NCI-H1105 (cell line): ENCODE measurements around the gene CAMP.
A peak's percentile ranks its signal among the peaks of the same experiment; 100 is the strongest.
"Not testable (repeated sequence)": the region's sequence is repeated elsewhere in the genome, so short reads cannot be mapped to it uniquely, and the experiment has no call there.

ENCODE experiments used
- DNase-seq: peaks from one replicate; lab custom pipeline; 2025; lab: John Stamatoyannopoulos, UW

Gene CAMP

GRCh38 chr3:48222616-48223513 is at the start of gene CAMP:
Gene CAMP, plus strand, starts transcription at chr3:48223495. Its CDS starts 17 bp downstream, at chr3:48223512.
- no peak for DNase-seq

GRCh38 chr3:48178072-48178471 is 45.2 kb upstream of the CAMP start:
- no peak for DNase-seq

GRCh38 chr3:48180021-48180420 is 43.3 kb upstream of the CAMP start:
- DNase-seq: no peak

GRCh38 chr3:48180531-48181253 is 42.6 kb upstream of the CAMP start:
- no peak for DNase-seq

GRCh38 chr3:48184299-48184698 is 39.0 kb upstream of the CAMP start:
- no peak for DNase-seq

- no peak for DNase-seq
These were observed 38.2 kb upstream of the CAMP start for GRCh38 chr3:48185129-48185528.

GRCh38 chr3:48186631-48187300 is 36.5 kb upstream of the CAMP start:
- no peak for DNase-seq

- no peak for DNase-seq
These were observed 36.1 kb upstream of the CAMP start for GRCh38 chr3:48187301-48187578.

- DNase-seq: no peak
These were observed 35.6 kb upstream of the CAMP start for GRCh38 chr3:48187579-48188265.

GRCh38 chr3:48188266-48189201 is 34.8 kb upstream of the CAMP start, which contains the start of gene CDC25A:
Gene CDC25A, minus strand, starts transcription at chr3:48188417. Its CDS starts 470 bp downstream, at chr3:48187947.
- peak; percentile 93 for DNase-seq

- DNase-seq: no peak
These were observed 34.0 kb upstream of the CAMP start for GRCh38 chr3:48189321-48189720.

- DNase-seq: no peak
These were observed 32.4 kb upstream of the CAMP start for GRCh38 chr3:48190911-48191310.

- peak; percentile 36 for DNase-seq
These were observed 28.7 kb upstream of the CAMP start for GRCh38 chr3:48194446-48195071.

GRCh38 chr3:48196611-48197010 is 26.7 kb upstream of the CAMP start:
- DNase-seq: no peak

- DNase-seq: no peak
These were observed 24.2 kb upstream of the CAMP start for GRCh38 chr3:48199117-48199516.

GRCh38 chr3:48202632-48203031 is 20.7 kb upstream of the CAMP start:
- no peak for DNase-seq

GRCh38 chr3:48208076-48208475 is 15.2 kb upstream of the CAMP start:
- no peak for DNase-seq

GRCh38 chr3:48209445-48209844 is 13.8 kb upstream of the CAMP start:
- no peak for DNase-seq

- DNase-seq: not testable (repeated sequence)
These were observed 12.8 kb upstream of the CAMP start for GRCh38 chr3:48210534-48210933.

- DNase-seq: not testable (repeated sequence)
These were observed 11.5 kb upstream of the CAMP start for GRCh38 chr3:48211776-48212175.

- DNase-seq: no peak
These were observed 9.1 kb upstream of the CAMP start for GRCh38 chr3:48214225-48214624.
